IgD-negative memory B cell (primary cell): ENCODE measurements around the gene IL7R. TPM values are rescaled to one million over a fixed set of nuclear protein-coding genes. Genes with fewer than 3 reads are reported as not detected.
"Not testable (repeated sequence)": the region's sequence is repeated elsewhere in the genome, so short reads cannot be mapped to it uniquely, and the experiment has no call there.

ENCODE experiments used
- H3K27ac Mint-ChIP-seq, 3 donors: one replicate each; pipeline ENCODE4 v1.8.0; 2020 to 2022; ENCODE audit warnings: mild to moderate bottlenecking in 3 of 3, mixed read lengths in 3 of 3, moderate library complexity in 1 of 3
- H3K27me3 Mint-ChIP-seq: one replicate; pipeline ENCODE4 v1.8.0; 2021; ENCODE audit warnings: mixed read lengths
- H3K36me3 Mint-ChIP-seq: one replicate; pipeline ENCODE4 v1.8.0; 2020; ENCODE audit warnings: mild to moderate bottlenecking, mixed read lengths
- H3K4me1 Mint-ChIP-seq, 3 donors: one replicate each; pipeline ENCODE4 v1.8.0; 2020 to 2022; ENCODE audit warnings: mixed read lengths in 3 of 3, mild to moderate bottlenecking in 1 of 3
- H3K4me3 Mint-ChIP-seq, 4 donors: one replicate each; pipeline ENCODE4 v1.8.0; 2020 to 2022; ENCODE audit warnings: mild to moderate bottlenecking in 4 of 4, mixed read lengths in 4 of 4, moderate library complexity in 3 of 4
- H3K9me3 Mint-ChIP-seq, 3 donors: one replicate each; pipeline ENCODE4 v1.8.0; 2020 to 2021; ENCODE audit warnings: mixed read lengths in 3 of 3, mild to moderate bottlenecking in 1 of 3
- polyA plus RNA-seq: library from polyadenylated mRNA; unstranded; fragments of 300-500 nt; fragmentation: Illumina TruSeq; gene quantifications from one replicate; pipeline ENCODE4 v1.2.3, GENCODE V29; 2021

IL7R gene
- polyA plus RNA-seq, 1 donor from 2014 or later, result 15.1 TPM

- no peaks in the 10 kb centered on the region for H3K4me1 Mint-ChIP-seq
- H3K36me3 Mint-ChIP-seq, result no peaks in the 10 kb centered on the region
- no peaks in the 10 kb centered on the region for H3K27me3 Mint-ChIP-seq
- peaks cover 0 to 2% (median 0%) of the 10 kb centered on the region in 3 donors for H3K9me3 Mint-ChIP-seq
- H3K27ac Mint-ChIP-seq, result peak overlapping the region in 1 of 3 donors; percentile 41
- H3K4me3 Mint-ChIP-seq, result no peak overlapping the region
Measured at GRCh38 chr5:35828082-35828598, 28.6 kb upstream of the IL7R start.

GRCh38 chr5:35830587-35830986 lies 26.1 kb upstream of the IL7R start:
- no peaks in the 10 kb centered on the region for H3K27me3 Mint-ChIP-seq
- H3K4me3 Mint-ChIP-seq, result no peak overlapping the region
- H3K4me1 Mint-ChIP-seq, result no peaks in the 10 kb centered on the region
- H3K36me3 Mint-ChIP-seq, result no peaks in the 10 kb centered on the region
- peaks cover 0 to 2% (median 0%) of the 10 kb centered on the region in 3 donors for H3K9me3 Mint-ChIP-seq
- peak overlapping the region in 2 of 3 donors; percentile 50 to 88 for H3K27ac Mint-ChIP-seq

GRCh38 chr5:35832762-35833161 lies 23.9 kb upstream of the IL7R start:
- Mint-ChIP-seq H3K27ac (no peak overlapping the region), H3K4me3 (no peak overlapping the region), H3K27me3 (no peaks in the 10 kb centered on the region), H3K36me3 (no peaks in the 10 kb centered on the region), H3K9me3 (peaks cover 0 to 2% (median 0%) of the 10 kb centered on the region in 3 donors), H3K4me1 (no peaks in the 10 kb centered on the region)

- no peak overlapping the region for H3K4me3 Mint-ChIP-seq
- H3K4me1 Mint-ChIP-seq, result no peaks in the 10 kb centered on the region
- H3K9me3 Mint-ChIP-seq, result peaks cover 0 to 2% (median 0%) of the 10 kb centered on the region in 3 donors
- no peaks in the 10 kb centered on the region for H3K27me3 Mint-ChIP-seq
- H3K36me3 Mint-ChIP-seq, result no peaks in the 10 kb centered on the region
- peak overlapping the region in 1 of 3 donors; percentile 69 for H3K27ac Mint-ChIP-seq
Measured at GRCh38 chr5:35833224-35833623, 23.5 kb upstream of the IL7R start.

GRCh38 chr5:35835796-35836742 lies 20.6 kb upstream of the IL7R start:
- H3K27me3 Mint-ChIP-seq, result no peaks in the 10 kb centered on the region
- no peak overlapping the region for H3K4me3 Mint-ChIP-seq
- H3K9me3 Mint-ChIP-seq, result peaks cover 0 to 3% (median 0%) of the 10 kb centered on the region in 3 donors
- H3K27ac Mint-ChIP-seq, result no peak overlapping the region
- no peaks in the 10 kb centered on the region for H3K4me1 Mint-ChIP-seq
- no peaks in the 10 kb centered on the region for H3K36me3 Mint-ChIP-seq

- peaks cover 0 to 7% (median 2%) of the 10 kb centered on the region in 3 donors for H3K9me3 Mint-ChIP-seq
- no peaks in the 10 kb centered on the region for H3K36me3 Mint-ChIP-seq
- H3K4me1 Mint-ChIP-seq, result no peaks in the 10 kb centered on the region
- H3K4me3 Mint-ChIP-seq, result no peak overlapping the region
- no peak overlapping the region for H3K27ac Mint-ChIP-seq
- no peaks in the 10 kb centered on the region for H3K27me3 Mint-ChIP-seq
Measured at GRCh38 chr5:35838370-35839042, 18.2 kb upstream of the IL7R start.

GRCh38 chr5:35842856-35843255 lies 13.8 kb upstream of the IL7R start:
- Mint-ChIP-seq H3K9me3 (peaks cover 8 to 13% (median 10%) of the 10 kb centered on the region in 3 donors), H3K36me3 (no peaks in the 10 kb centered on the region), H3K4me3 (no peak overlapping the region), H3K4me1 (peaks cover 0 to 2% (median 0%) of the 10 kb centered on the region in 3 donors), H3K27ac (no peak overlapping the region), H3K27me3 (no peaks in the 10 kb centered on the region)

GRCh38 chr5:35845508-35845907 lies 11.2 kb upstream of the IL7R start:
- H3K4me1 Mint-ChIP-seq, H3K36me3 Mint-ChIP-seq, H3K27me3 Mint-ChIP-seq, H3K27ac Mint-ChIP-seq, H3K4me3 Mint-ChIP-seq: not testable (repeated sequence)
- H3K9me3 Mint-ChIP-seq, result peaks cover 8 to 13% (median 8%) of the 10 kb centered on the region in 3 donors

- H3K9me3 Mint-ChIP-seq, result peaks cover 8 to 13% (median 8%) of the 10 kb centered on the region in 3 donors
- no peak overlapping the region for H3K27ac Mint-ChIP-seq
- H3K27me3 Mint-ChIP-seq, result no peaks in the 10 kb centered on the region
- H3K4me3 Mint-ChIP-seq, result no peak overlapping the region
- no peaks in the 10 kb centered on the region for H3K36me3 Mint-ChIP-seq
- H3K4me1 Mint-ChIP-seq, result peaks cover 0 to 2% (median 0%) of the 10 kb centered on the region in 3 donors
Measured at GRCh38 chr5:35847491-35847890, 9.2 kb upstream of the IL7R start.

GRCh38 chr5:35847961-35848360 lies 8.7 kb upstream of the IL7R start:
- Mint-ChIP-seq H3K36me3 (no peaks in the 10 kb centered on the region), H3K9me3 (peaks cover 8 to 13% (median 8%) of the 10 kb centered on the region in 3 donors), H3K27me3 (no peaks in the 10 kb centered on the region), H3K27ac (no peak overlapping the region), H3K4me3 (no peak overlapping the region), H3K4me1 (peaks cover 0 to 2% (median 0%) of the 10 kb centered on the region in 3 donors)

GRCh38 chr5:35849860-35850259 lies 6.8 kb upstream of the IL7R start:
- Mint-ChIP-seq H3K27ac (no peak overlapping the region), H3K4me1 (peaks cover 0 to 2% (median 2%) of the 10 kb centered on the region in 3 donors), H3K4me3 (no peak overlapping the region), H3K9me3 (peaks cover 0 to 7% (median 3%) of the 10 kb centered on the region in 3 donors), H3K27me3 (peaks cover 4% of the 10 kb centered on the region), H3K36me3 (no peaks in the 10 kb centered on the region)

GRCh38 chr5:35850967-35851680 lies 5.6 kb upstream of the IL7R start:
- no peak overlapping the region for H3K27ac Mint-ChIP-seq
- peaks cover 4% of the 10 kb centered on the region for H3K27me3 Mint-ChIP-seq
- H3K4me1 Mint-ChIP-seq, result peaks cover 0 to 2% (median 2%) of the 10 kb centered on the region in 3 donors
- H3K4me3 Mint-ChIP-seq, result no peak overlapping the region
- no peaks in the 10 kb centered on the region for H3K36me3 Mint-ChIP-seq
- peaks cover 0 to 3% (median under 1%) of the 10 kb centered on the region in 3 donors for H3K9me3 Mint-ChIP-seq

GRCh38 chr5:35852084-35852734 lies 4.5 kb upstream of the IL7R start:
- Mint-ChIP-seq H3K4me1 (peaks cover 0 to 2% (median 2%) of the 10 kb centered on the region in 3 donors), H3K9me3 (peaks cover 0 to 3% (median 0%) of the 10 kb centered on the region in 3 donors), H3K27me3 (peaks cover 4% of the 10 kb centered on the region), H3K27ac (no peak overlapping the region), H3K4me3 (no peak overlapping the region), H3K36me3 (no peaks in the 10 kb centered on the region)

GRCh38 chr5:35852773-35853172 lies 3.9 kb upstream of the IL7R start:
- peaks cover 4% of the 10 kb centered on the region for H3K27me3 Mint-ChIP-seq
- H3K4me3 Mint-ChIP-seq, result no peak overlapping the region
- no peaks in the 10 kb centered on the region for H3K36me3 Mint-ChIP-seq

More at GRCh38 chr5:35852773-35853172, 3.9 kb upstream of the IL7R start:
- Mint-ChIP-seq H3K27ac (no peak overlapping the region), H3K4me1 (peaks cover 0 to 2% (median under 1%) of the 10 kb centered on the region in 3 donors), H3K9me3 (no peaks in the 10 kb centered on the region)
